AG10803 (cell line): Measurements from ENCODE around the gene PMFBP1.
A peak's percentile ranks its signal among the peaks of the same experiment; 100 is the strongest.

Source experiments
- DNase-seq: peaks from one replicate; pipeline ENCODE4 v3.0.0; 2010; ENCODE audit warnings: low read depth
- H3K4me3 ChIP-seq: 2 replicates; pipeline ENCODE4 v1.5.1; 2011; ENCODE audit warnings: mild to moderate bottlenecking, low read length, control low read depth
- CTCF ChIP-seq: conservative IDR thresholded peaks from 2 replicates; pipeline ENCODE4 v1.5.1; 2011; ENCODE audit warnings: mild to moderate bottlenecking, low read length, control low read depth, inconsistent platforms

The PMFBP1 gene

GRCh38 chr16:72132726-72133125 lies 39.2 kb downstream of the PMFBP1 start:
- DNase-seq: no peak
- TF ChIP-seq CTCF: no peak
- H3K4me3 ChIP-seq: no peak overlapping the region

- TF ChIP-seq CTCF: no peak
- peak; percentile 4 for DNase-seq
- H3K4me3 ChIP-seq: no peak overlapping the region
These were observed 40.9 kb downstream of the PMFBP1 start for GRCh38 chr16:72131036-72131435.

- DNase-seq: no peak
- no peak for TF ChIP-seq CTCF
- no peak overlapping the region for H3K4me3 ChIP-seq
These were observed 41.8 kb downstream of the PMFBP1 start for GRCh38 chr16:72129976-72130656.

- no peak for TF ChIP-seq CTCF
- H3K4me3 ChIP-seq: no peak overlapping the region
- DNase-seq: no peak
These were observed 43.3 kb downstream of the PMFBP1 start for GRCh38 chr16:72128701-72129100.

- no peak for TF ChIP-seq CTCF
- DNase-seq: no peak
- no peak overlapping the region for H3K4me3 ChIP-seq
These were observed 45.6 kb downstream of the PMFBP1 start for GRCh38 chr16:72126429-72126765.

- no peak for DNase-seq
- no peak overlapping the region for H3K4me3 ChIP-seq
- TF ChIP-seq CTCF: no peak
These were observed 46.1 kb downstream of the PMFBP1 start for GRCh38 chr16:72125635-72126428.
